Caco-2 (cell line): Measurements from ENCODE around the gene EFTUD2. TPM values are rescaled to one million over a fixed set of nuclear protein-coding genes. Genes with fewer than 3 reads are reported as not detected.
A peak's percentile ranks its signal among the peaks of the same experiment; 100 is the strongest.

Experiments used
- BruUV-seq: library from RNA; stranded (reverse); fragments of 400-500 nt; replicated peaks from 2 replicates; lab custom pipeline; 2021; lab: Mats Ljungman, UMichigan
- CTCF ChIA-PET: fragments of 300-600 bp; sonication (Branson Sonifier 250); formaldehyde crosslinking; loops from one replicate; lab custom pipeline; 2022; ENCODE audit warnings: antibody characterized with exemption; lab: Charles Lee
- POLR2A ChIA-PET: fragments of 300-600 bp; sonication (Branson Sonifier 250); formaldehyde crosslinking; loops from one replicate; lab custom pipeline; 2022; ENCODE audit warnings: antibody characterized with exemption; lab: Charles Lee
- DNase-seq, 2 experiments: peaks; one replicate each; pipeline versions ENCODE4 v3.0.0 to v3.0.0-alpha.2; 2020 to 2022
- H3K27me3 ChIP-seq: replicated peaks from 2 replicates; pipeline ENCODE4 v1.6.0; 2011; ENCODE audit warnings: low read length; ENCODE audit not compliant: control insufficient read depth, insufficient read depth
- H3K36me3 ChIP-seq: 2 replicates; pipeline ENCODE4 v1.5.1; 2011; ENCODE audit warnings: low read length; ENCODE audit not compliant: control insufficient read depth, insufficient read depth
- H3K4me1 ChIP-seq: fragments of 250-450 bp; sonication (Bioruptor Pico); 2 replicates; pipeline ENCODE4 v1.5.1; 2020; ENCODE audit warnings: mild to moderate bottlenecking
- H3K4me3 ChIP-seq: 2 replicates; pipeline ENCODE4 v1.5.1; 2011; ENCODE audit warnings: low read depth, mild to moderate bottlenecking, control low read depth, low read length
- H3K9me3 ChIP-seq: fragments of 250-450 bp; sonication (Bioruptor Pico); 2 replicates; pipeline ENCODE4 v1.5.1; 2020; ENCODE audit warnings: mild to moderate bottlenecking, moderate library complexity
- H3K27ac Mint-ChIP-seq: one replicate; pipeline ENCODE4 v1.8.0; 2022; ENCODE audit warnings: mixed read lengths; ENCODE audit not compliant: unreplicated experiment
- H3K27me3 Mint-ChIP-seq: one replicate; pipeline ENCODE4 v1.8.0; 2022; ENCODE audit warnings: mixed read lengths; ENCODE audit not compliant: insufficient read depth, unreplicated experiment
- H3K36me3 Mint-ChIP-seq: one replicate; pipeline ENCODE4 v1.8.0; 2022; ENCODE audit warnings: mild to moderate bottlenecking, mixed read lengths; ENCODE audit not compliant: insufficient read depth, unreplicated experiment
- H3K4me1 Mint-ChIP-seq: one replicate; pipeline ENCODE4 v1.8.0; 2022; ENCODE audit warnings: low read depth, mixed read lengths; ENCODE audit not compliant: unreplicated experiment
- H3K4me3 Mint-ChIP-seq: one replicate; pipeline ENCODE4 v1.8.0; 2022; ENCODE audit warnings: mild to moderate bottlenecking, moderate library complexity, mixed read lengths; ENCODE audit not compliant: unreplicated experiment
- H3K9me3 Mint-ChIP-seq: one replicate; pipeline ENCODE4 v1.8.0; 2022; ENCODE audit warnings: mixed read lengths; ENCODE audit not compliant: unreplicated experiment
- intact Hi-C: fragments of 100-400 bp; cut with micrococcal nuclease; formaldehyde crosslinking; loops from one replicate; pipeline ENCODE4 v1.10.0; 2022; ENCODE audit not compliant: unreplicated experiment
- total RNA-seq: library from RNA; stranded (reverse); gene quantifications from 2 replicates; pipeline ENCODE4 v1.2.3, GENCODE V29; 2022
- TF ChIP-seq, protein P1 (sequence below), 2 experiments: fragments of 200-600 bp in 1 of 2; IDR thresholded peaks; 1 replicate in 1 of 2; 2 replicates in 1 of 2; pipeline versions ENCODE4 v1.5.1 to v1.8.0; 2011 to 2022; ENCODE audit warnings: antibody characterized with exemption in 1 of 2, control low read depth in 1 of 2, inconsistent platforms in 1 of 2, low read depth in 1 of 2, low read length in 1 of 2, mild to moderate bottlenecking in 1 of 2, moderate library complexity in 1 of 2; ENCODE audit not compliant: insufficient read depth in 1 of 2, severe bottlenecking in 1 of 2, unreplicated experiment in 1 of 2

The EFTUD2 gene
- total RNA-seq, 1 experiment from 2014 or later, result 175 TPM

- Histone ChIP-seq H3K4me1 (no peaks in the 10 kb centered on the region), H3K9me3 (no peaks in the 10 kb centered on the region), H3K36me3 (peaks cover 8% of the 10 kb centered on the region), H3K27me3 (no peaks in the 10 kb centered on the region), H3K4me3 (no peak overlapping the region)
- peaks cover 77% of the 10 kb centered on the region for H3K36me3 Mint-ChIP-seq
- H3K27ac Mint-ChIP-seq, result no peak overlapping the region
- no peaks in the 10 kb centered on the region for H3K4me1 Mint-ChIP-seq
- ChIA-PET CTCF (no interaction called here), POLR2A (no interaction called here)
- TF ChIP-seq, protein P1, sequence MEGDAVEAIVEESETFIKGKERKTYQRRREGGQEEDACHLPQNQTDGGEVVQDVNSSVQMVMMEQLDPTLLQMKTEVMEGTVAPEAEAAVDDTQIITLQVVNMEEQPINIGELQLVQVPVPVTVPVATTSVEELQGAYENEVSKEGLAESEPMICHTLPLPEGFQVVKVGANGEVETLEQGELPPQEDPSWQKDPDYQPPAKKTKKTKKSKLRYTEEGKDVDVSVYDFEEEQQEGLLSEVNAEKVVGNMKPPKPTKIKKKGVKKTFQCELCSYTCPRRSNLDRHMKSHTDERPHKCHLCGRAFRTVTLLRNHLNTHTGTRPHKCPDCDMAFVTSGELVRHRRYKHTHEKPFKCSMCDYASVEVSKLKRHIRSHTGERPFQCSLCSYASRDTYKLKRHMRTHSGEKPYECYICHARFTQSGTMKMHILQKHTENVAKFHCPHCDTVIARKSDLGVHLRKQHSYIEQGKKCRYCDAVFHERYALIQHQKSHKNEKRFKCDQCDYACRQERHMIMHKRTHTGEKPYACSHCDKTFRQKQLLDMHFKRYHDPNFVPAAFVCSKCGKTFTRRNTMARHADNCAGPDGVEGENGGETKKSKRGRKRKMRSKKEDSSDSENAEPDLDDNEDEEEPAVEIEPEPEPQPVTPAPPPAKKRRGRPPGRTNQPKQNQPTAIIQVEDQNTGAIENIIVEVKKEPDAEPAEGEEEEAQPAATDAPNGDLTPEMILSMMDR (IDR thresholded peaks at IDR 0.05; ENCODE audit: insufficient read depth in 1 of 2, low read depth in 1 of 2, low read length in 1 of 2, severe bottlenecking in 1 of 2, unreplicated experiment in 1 of 2), result no peak
- intact Hi-C loops, result no loop called here
- no peaks in the 10 kb centered on the region for H3K27me3 Mint-ChIP-seq
- no peak overlapping the region for H3K4me3 Mint-ChIP-seq
- no TSS peak for BruUV-seq
- peak in 1 of 2 experiments; percentile 31 for DNase-seq
- no peaks in the 10 kb centered on the region for H3K9me3 Mint-ChIP-seq
Observed at GRCh38 chr17:44927696-44928095, 28.5 kb upstream of the EFTUD2 start.

- H3K36me3 ChIP-seq, result peaks cover 6% of the 10 kb centered on the region
- no peaks in the 10 kb centered on the region for H3K9me3 ChIP-seq
- Mint-ChIP-seq H3K27me3 (no peaks in the 10 kb centered on the region), H3K4me3 (no peak overlapping the region), H3K36me3 (peaks cover 76% of the 10 kb centered on the region), H3K4me1 (no peaks in the 10 kb centered on the region), H3K9me3 (no peaks in the 10 kb centered on the region), H3K27ac (no peak overlapping the region)
- H3K4me3 ChIP-seq, result no peak overlapping the region
- ChIA-PET CTCF (interaction anchor here (0.6 to 0.9 kb wide), 3 partner anchors 10 to 92 kb away, joined by 3 to 7 read pairs (median 5); no protein-coding TSS in a partner anchor), POLR2A (no interaction called here)
- BruUV-seq, result no TSS peak
- no peaks in the 10 kb centered on the region for H3K27me3 ChIP-seq
- peak in 1 of 2 experiments; percentile 6 for DNase-seq
- H3K4me1 ChIP-seq, result no peaks in the 10 kb centered on the region
- TF ChIP-seq, protein P1 (IDR thresholded peaks at IDR 0.05; ENCODE audit: insufficient read depth in 1 of 2, low read depth in 1 of 2, low read length in 1 of 2, severe bottlenecking in 1 of 2, unreplicated experiment in 1 of 2), result no peak
- intact Hi-C loops, result no loop called here
Observed at GRCh38 chr17:44926821-44927525, 27.7 kb upstream of the EFTUD2 start.

DNA sequence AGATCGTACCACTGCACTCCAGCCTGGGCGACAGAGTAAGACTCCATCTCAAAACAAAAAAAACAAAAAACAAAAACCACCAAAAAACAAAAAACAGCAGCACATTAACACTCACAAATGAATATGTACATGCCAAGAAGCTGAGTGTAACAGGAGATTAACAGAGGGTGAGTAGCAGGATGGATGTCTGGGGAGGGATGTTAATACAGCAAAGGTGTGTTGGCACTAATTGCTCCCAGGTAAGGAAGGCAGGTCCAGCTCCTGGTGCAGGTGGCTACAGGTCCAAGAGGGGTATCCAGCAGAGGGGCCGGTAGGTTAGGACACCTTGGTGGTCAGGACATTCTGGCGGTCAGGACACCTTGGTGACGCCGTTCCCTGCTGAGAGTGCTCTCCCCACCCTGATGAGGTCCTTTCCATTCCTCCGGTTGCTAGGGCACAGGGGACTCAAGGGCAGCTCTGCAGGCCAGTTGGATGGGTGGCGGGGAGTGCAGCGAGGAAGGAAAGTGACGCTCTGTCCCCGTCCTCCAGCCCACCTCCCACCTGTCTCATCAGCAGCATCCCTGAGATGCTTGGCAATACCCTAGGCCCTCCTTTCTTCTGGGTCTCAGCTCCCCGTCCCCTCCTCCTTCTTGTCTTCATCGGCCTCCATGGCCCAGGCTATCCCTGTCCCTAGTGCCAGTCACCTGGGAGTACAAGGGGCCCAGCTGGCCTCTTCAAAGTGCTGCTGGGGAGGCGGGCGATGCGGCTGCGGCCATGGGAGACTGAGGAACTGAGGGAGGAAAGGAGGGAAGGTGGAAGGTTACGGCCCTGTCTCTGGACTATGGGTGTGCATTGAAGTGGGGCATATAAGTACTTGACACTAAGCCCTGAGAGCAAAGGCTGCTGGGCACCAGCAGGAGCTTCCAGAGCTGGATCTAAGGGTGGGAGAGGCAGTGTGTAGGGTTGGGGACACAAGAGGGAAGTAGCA lies 26.8 kb upstream of the EFTUD2 start:
- no peak overlapping the region for H3K4me3 ChIP-seq
- Mint-ChIP-seq H3K27me3 (peaks cover 4% of the 10 kb centered on the region), H3K27ac (no peak overlapping the region), H3K9me3 (no peaks in the 10 kb centered on the region), H3K4me3 (no peak overlapping the region), H3K4me1 (no peaks in the 10 kb centered on the region), H3K36me3 (peaks cover 67% of the 10 kb centered on the region)
- DNase-seq, result no peak
- intact Hi-C loops, result no loop called here
- H3K27me3 ChIP-seq, result no peaks in the 10 kb centered on the region
- CTCF ChIA-PET, result interaction anchor here (0.6 to 0.9 kb wide), 3 partner anchors 21 to 93 kb away, joined by 3 to 5 read pairs (median 3); no protein-coding TSS in a partner anchor
- POLR2A ChIA-PET, result no interaction called here
- H3K4me1 ChIP-seq, result no peaks in the 10 kb centered on the region
- TF ChIP-seq, protein P1 (IDR thresholded peaks at IDR 0.05; ENCODE audit: insufficient read depth in 1 of 2, low read depth in 1 of 2, low read length in 1 of 2, severe bottlenecking in 1 of 2, unreplicated experiment in 1 of 2), result no peak
- peaks cover 6% of the 10 kb centered on the region for H3K36me3 ChIP-seq
- no TSS peak for BruUV-seq
- no peaks in the 10 kb centered on the region for H3K9me3 ChIP-seq
